ENCODE results near the gene NOS1AP. TPM values are rescaled to one million over a fixed set of nuclear protein-coding genes. Genes with fewer than 3 reads are reported as not detected.

Gene NOS1AP
- polyA plus RNA-seq, 1 experiment = 0.04 TPM

GRCh38 chr1:162141281-162142054 is 72.0 kb downstream of the NOS1AP start:
- H3K27ac ChIP-seq (ENCODE audit: low read depth, low read length) = no peak overlapping the region
- no peak for DNase-seq (ENCODE audit: low read depth, low spot score)
- no peak for TF ChIP-seq CTCF (IDR thresholded peaks at IDR 0.05; ENCODE audit: low read depth, low read length)
- ChIA-PET CTCF (interaction anchor here (0.8 kb wide), 1 partner anchor 11 kb away, joined by 3 read pairs; no protein-coding TSS in a partner anchor), POLR2A (no interaction called here)
- no peak overlapping the region for H3K4me3 ChIP-seq (ENCODE audit: low read depth, low read length)
- no peaks in the 10 kb centered on the region for H3K9me3 ChIP-seq (ENCODE audit: control insufficient read depth, insufficient read depth, low read length)
- no peaks in the 10 kb centered on the region for H3K27me3 ChIP-seq (ENCODE audit: control insufficient read depth, insufficient read depth, low read length)

GRCh38 chr1:162142968-162143367 is 73.5 kb downstream of the NOS1AP start:
- Histone ChIP-seq H3K4me3 (ENCODE audit: low read depth, low read length) (no peak overlapping the region), H3K9me3 (ENCODE audit: control insufficient read depth, insufficient read depth, low read length) (no peaks in the 10 kb centered on the region), H3K27ac (ENCODE audit: low read depth, low read length) (no peak overlapping the region), H3K27me3 (ENCODE audit: control insufficient read depth, insufficient read depth, low read length) (peaks cover 4% of the 10 kb centered on the region)
- ChIA-PET CTCF (no interaction called here), POLR2A (no interaction called here)
- DNase-seq (ENCODE audit: low read depth, low spot score) = no peak
- no peak for TF ChIP-seq CTCF (IDR thresholded peaks at IDR 0.05; ENCODE audit: low read depth, low read length)

- Histone ChIP-seq H3K9me3 (ENCODE audit: control insufficient read depth, insufficient read depth, low read length) (no peaks in the 10 kb centered on the region), H3K4me3 (ENCODE audit: low read depth, low read length) (no peak overlapping the region), H3K27me3 (ENCODE audit: control insufficient read depth, insufficient read depth, low read length) (peaks cover 9% of the 10 kb centered on the region), H3K27ac (ENCODE audit: low read depth, low read length) (no peak overlapping the region)
- no peak for DNase-seq (ENCODE audit: low read depth, low spot score)
- ChIA-PET POLR2A (no interaction called here), CTCF (no interaction called here)
- no peak for TF ChIP-seq CTCF (IDR thresholded peaks at IDR 0.05; ENCODE audit: low read depth, low read length)
Observed at GRCh38 chr1:162144268-162144667, 74.8 kb downstream of the NOS1AP start.

GRCh38 chr1:162144853-162145252 is 75.4 kb downstream of the NOS1AP start:
- POLR2A ChIA-PET = no interaction called here
- Histone ChIP-seq H3K27me3 (ENCODE audit: control insufficient read depth, insufficient read depth, low read length) (peaks cover 9% of the 10 kb centered on the region), H3K4me3 (ENCODE audit: low read depth, low read length) (no peak overlapping the region), H3K27ac (ENCODE audit: low read depth, low read length) (no peak overlapping the region), H3K9me3 (ENCODE audit: control insufficient read depth, insufficient read depth, low read length) (no peaks in the 10 kb centered on the region)
- no peak for DNase-seq (ENCODE audit: low read depth, low spot score)
- CTCF ChIA-PET = no interaction called here
- TF ChIP-seq CTCF (IDR thresholded peaks at IDR 0.05; ENCODE audit: low read depth, low read length) = no peak

GRCh38 chr1:162145280-162145965 is 75.9 kb downstream of the NOS1AP start:
- Histone ChIP-seq H3K27ac (ENCODE audit: low read depth, low read length) (no peak overlapping the region), H3K4me3 (ENCODE audit: low read depth, low read length) (no peak overlapping the region), H3K27me3 (ENCODE audit: control insufficient read depth, insufficient read depth, low read length) (peaks cover 9% of the 10 kb centered on the region), H3K9me3 (ENCODE audit: control insufficient read depth, insufficient read depth, low read length) (no peaks in the 10 kb centered on the region)
- ChIA-PET POLR2A (no interaction called here), CTCF (no interaction called here)
- TF ChIP-seq CTCF (IDR thresholded peaks at IDR 0.05; ENCODE audit: low read depth, low read length) = no peak
- DNase-seq (ENCODE audit: low read depth, low spot score) = no peak
